GM18502 (cell line): ENCODE data around the gene TUBB4B.
"Not testable (repeated sequence)": the region's sequence is repeated elsewhere in the genome, so short reads cannot be mapped to it uniquely, and the experiment has no call there.

ENCODE experiments used
- ATAC-seq: cut with Tn5 transposase; IDR thresholded peaks from one replicate; pipeline ENCODE4 v1.9.1; 2021; ENCODE audit warnings: mild to moderate bottlenecking; ENCODE audit not compliant: unreplicated experiment, poor library complexity

The TUBB4B gene

GRCh38 chr9:137235424-137236237 is 5.5 kb upstream of the TUBB4B start:
- ATAC-seq = no peak

DNA sequence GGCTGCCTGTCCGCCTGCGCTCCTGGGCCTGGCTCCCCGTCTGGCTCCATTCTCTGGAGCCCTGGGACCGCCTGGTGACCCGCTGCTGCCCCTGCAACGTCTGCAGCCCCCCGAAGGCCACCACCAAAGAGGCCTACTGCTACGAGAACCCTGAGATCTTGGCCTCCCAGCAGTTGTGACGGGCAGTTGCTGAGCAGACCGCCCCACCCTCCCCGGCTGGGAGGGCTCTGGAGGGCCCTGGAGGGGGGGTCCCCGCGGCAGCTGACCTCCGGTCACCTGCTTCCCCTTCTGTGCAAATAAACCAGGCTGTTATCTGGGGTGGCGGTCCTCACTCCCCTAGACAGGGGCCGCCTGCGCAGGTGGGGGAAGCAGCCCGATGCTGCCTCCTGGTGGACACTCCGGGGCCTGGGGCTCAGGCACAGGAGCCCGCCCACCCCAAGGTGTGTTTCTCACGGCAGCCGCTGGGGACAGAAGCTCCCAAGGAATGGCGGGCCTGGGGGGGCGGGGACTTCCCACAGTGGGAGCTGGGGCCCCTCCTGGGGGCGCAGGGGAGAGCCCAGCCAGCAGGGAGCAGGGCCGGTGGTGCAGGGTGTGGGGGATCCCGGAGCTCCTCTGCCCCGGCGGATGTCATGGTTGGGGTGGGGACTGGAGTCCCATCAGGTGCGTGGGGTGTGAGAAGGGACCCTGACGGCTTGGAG is 4.7 kb upstream of the TUBB4B start:
- ATAC-seq = no peak

- ATAC-seq = no peak
Observed at GRCh38 chr9:137236936-137237421, 4.1 kb upstream of the TUBB4B start.

DNA sequence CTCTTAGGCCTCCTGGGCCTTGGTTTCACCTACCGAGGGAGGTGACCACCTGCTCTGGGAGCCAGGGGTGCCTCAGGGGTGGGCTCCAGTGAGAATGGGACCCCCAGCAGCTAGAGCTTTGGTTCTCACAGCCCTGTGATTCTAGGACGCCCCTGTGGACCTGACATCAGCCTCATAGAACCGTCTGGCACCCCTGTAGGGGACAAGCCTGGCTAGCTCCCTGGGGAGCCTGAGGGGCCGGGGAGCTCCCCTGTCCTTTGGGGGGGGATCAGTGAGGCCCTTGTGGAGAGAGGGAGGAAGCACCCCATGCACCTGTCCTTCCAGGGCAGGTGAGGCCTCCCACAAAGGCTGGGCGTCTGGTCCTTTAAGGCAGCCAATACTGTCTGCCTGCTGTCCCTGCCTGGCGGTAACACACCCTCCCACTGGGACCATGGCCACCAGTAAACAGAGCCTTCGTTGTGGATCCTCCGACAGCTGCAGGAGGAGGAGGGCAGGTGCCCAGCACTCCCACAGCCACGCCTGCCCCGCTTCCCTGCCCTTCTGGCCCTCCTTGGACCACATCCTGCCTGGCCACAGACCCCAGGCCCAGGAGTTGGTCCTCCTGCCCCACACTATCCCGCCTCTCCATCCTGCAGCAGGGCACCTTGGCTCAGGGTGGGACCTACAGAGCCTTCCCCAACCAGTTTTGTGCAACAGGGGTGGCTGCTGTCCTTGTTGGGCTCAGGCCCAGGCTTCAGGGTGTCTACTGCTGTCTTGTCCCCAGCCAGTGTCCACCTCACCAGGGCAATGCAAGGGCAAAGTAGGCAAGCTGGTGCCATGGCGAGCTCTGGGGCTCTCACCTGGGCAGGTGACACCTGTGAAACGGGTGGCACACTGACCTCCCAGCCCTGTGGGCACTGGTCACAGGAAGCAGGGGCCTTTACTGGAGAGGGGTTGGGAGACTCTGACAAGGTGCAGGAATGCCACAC is 3.0 kb upstream of the TUBB4B start:
- no peak for ATAC-seq

DNA sequence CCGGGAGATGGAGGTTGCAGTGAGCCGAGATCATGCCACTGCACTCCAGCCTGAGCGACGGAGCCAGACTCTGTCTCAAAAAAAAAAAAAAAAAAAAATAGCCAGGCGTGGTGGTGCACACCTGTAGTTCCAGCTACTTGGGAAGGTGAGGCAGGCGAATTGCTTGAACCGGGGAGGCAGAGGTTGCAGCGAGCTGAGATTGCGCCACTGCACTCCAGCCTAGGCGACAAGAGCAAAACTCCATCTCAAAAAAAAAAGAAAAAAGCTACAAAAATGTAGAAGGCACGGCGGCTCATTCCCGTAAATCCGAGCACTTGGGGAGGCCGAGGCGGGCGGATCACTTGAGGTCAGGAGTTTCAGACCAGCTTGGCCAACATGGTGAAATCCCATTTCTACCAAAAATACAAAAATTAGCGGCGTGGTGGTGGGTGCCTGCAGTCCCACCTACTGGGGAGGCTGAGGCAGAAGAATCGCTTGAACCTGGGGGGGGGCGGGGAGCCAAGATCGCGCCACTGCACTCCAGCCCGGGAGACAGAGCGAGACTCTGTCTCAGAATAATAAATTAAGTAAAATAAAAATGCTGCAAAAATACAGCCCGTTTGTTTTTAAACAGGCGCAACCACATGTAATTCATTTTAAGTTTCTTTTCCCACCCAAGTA is 1.4 kb upstream of the TUBB4B start:
- ATAC-seq = not testable (repeated sequence)

GRCh38 chr9:137240318-137240840 is 708 bp upstream of the TUBB4B start:
- ATAC-seq = peak; percentile 26

- ATAC-seq = peak; percentile 3
Observed at GRCh38 chr9:137241490-137242268, 592 bp downstream of the TUBB4B start.

- no peak for ATAC-seq
Observed at GRCh38 chr9:137242269-137243203, 1.4 kb downstream of the TUBB4B start.

- not testable (repeated sequence) for ATAC-seq
Observed at GRCh38 chr9:137243266-137243625, 2.2 kb downstream of the TUBB4B start.

GRCh38 chr9:137243626-137244485 is 2.8 kb downstream of the TUBB4B start:
- ATAC-seq = no peak

DNA sequence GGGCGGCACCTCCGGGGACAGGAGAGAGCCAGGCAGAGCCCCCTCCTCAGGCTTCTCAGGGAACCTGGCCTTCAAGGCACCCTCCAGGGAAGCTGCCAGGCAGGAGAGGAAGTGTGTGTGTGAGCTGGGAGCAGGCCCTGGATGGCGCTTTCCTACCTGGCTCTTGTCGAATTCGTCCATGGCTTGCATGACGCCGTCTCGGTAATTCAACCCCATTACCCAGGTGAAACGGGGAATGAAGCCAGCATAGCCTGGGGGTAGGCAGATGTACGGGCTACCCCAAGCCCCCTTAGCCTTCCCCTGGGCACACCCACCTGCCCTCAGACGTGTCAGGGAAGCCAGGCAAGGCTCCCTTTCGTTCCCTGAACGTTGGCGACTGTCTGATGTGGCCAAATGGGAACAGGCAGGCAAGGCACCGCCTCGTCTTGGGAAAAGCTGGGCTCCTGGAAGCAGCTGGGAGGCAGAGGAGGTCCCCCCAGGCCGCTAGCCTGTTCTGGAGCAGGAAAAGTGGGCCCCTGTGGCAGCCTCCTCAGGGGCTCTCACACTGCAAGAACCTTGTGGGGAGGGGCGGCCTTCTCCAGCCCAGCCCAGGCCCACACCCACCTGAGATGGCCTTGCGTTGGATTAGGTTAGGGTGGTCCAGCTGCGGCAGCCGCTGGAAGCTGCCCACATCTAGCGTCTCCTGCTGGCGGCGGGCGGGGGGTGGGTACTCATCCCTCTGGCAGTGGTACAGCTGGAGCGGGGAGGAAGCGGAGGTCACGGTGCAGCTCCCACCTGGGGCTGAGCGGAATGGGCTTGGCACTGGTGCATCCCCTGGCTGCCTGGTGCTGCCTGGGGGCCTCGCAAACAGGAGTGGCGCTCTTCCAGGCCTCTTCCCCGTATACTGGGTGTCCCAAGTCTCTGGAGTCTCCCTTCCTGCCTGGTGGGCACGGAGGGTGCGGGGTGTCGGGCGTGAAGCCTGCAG is 3.7 kb downstream of the TUBB4B start:
- ATAC-seq = no peak

DNA sequence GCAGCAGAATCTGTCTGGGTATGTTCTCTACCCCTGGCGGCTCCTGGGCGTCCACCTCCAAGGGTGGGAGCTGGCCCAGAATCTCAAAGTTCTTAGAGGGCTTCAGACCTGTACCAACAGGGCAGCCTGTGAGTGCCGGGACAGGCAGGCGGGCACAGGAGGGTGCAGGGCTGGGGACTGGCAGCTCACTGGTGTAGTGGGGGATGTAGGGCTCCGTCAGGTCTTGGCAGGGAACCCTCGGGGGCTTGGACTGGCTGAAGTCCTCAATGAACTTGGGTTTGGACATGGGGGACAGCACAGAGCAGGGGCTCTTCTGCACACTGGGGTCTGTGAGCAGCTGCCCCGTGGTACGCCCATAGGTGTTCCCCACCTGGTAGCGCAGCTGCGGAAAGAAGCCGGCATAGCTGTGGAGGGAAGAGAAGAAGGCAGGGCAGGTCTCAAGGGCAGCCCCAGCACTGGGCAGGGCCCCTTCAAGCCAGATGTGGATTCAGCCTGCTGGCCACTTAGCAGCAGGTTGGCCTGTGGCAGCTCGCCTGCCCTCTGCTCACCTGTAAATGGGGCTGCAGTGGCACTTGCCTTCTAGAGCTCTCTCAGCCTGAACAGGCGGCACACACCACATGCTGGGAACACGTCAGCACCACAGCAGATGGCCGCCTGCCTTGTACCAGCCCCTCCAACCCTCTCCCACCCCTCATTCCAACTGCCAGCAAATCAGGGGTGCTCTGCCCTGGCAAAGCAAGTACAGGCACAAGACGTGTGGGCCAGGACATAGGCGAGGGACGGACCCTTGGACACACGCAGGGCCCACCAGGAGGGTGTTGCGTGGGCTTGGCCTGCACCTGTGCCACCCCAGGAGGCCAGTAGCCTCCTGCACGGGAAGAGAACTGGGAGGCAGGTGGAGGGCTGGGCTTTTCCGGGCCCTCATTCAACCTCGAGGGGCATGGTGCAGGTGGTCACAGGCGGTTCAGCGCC is 4.6 kb downstream of the TUBB4B start:
- no peak for ATAC-seq

GRCh38 chr9:137247135-137247915 is 6.2 kb downstream of the TUBB4B start:
- ATAC-seq = no peak

- ATAC-seq = no peak
Observed at GRCh38 chr9:137247916-137248175, 6.8 kb downstream of the TUBB4B start.
